WTC11 (cell line): ENCODE results near the gene INF2. TPM values are rescaled to one million over a fixed set of nuclear protein-coding genes. Genes with fewer than 3 reads are reported as not detected.

ENCODE experiments used
- ATAC-seq: fragments of 200-7000 bp; cut with Tn5 transposase; 2 replicates; pipeline ENCODE4 v1.10.0; 2021; ENCODE audit warnings: mild to moderate bottlenecking, moderate library complexity
- CTCF ChIA-PET: fragments of 300-600 bp; sonication (Branson Sonifier 250); formaldehyde crosslinking; loops from one replicate; lab custom pipeline; 2021; ENCODE audit warnings: antibody characterized with exemption; lab: Charles Lee
- POLR2A ChIA-PET: fragments of 350-600 bp; sonication (Branson Sonifier 250); formaldehyde crosslinking; loops from one replicate; lab custom pipeline; 2021; ENCODE audit warnings: antibody characterized with exemption; lab: Charles Lee
- DNase-seq: peaks from one replicate; pipeline ENCODE4 v3.0.0; 2021; ENCODE audit warnings: low spot score
- H3K27ac Mint-ChIP-seq: 2 replicates; pipeline ENCODE4 v1.8.0; 2021; ENCODE audit warnings: mixed read lengths
- H3K27me3 Mint-ChIP-seq: 2 replicates; pipeline ENCODE4 v1.8.0; 2021; ENCODE audit warnings: low read depth, mild to moderate bottlenecking, moderate library complexity, mixed read lengths
- H3K36me3 Mint-ChIP-seq: 2 replicates; pipeline ENCODE4 v1.8.0; 2021; ENCODE audit warnings: mixed read lengths
- H3K4me1 Mint-ChIP-seq: 2 replicates; pipeline ENCODE4 v1.8.0; 2022; ENCODE audit warnings: mixed read lengths
- H3K4me3 Mint-ChIP-seq: 2 replicates; pipeline ENCODE4 v1.8.0; 2021; ENCODE audit warnings: mild to moderate bottlenecking, moderate library complexity, mixed read lengths
- H3K9me3 Mint-ChIP-seq: 2 replicates; pipeline ENCODE4 v1.8.0; 2021; ENCODE audit warnings: mixed read lengths
- IRF2 ChIP-seq: sonication (generic); formaldehyde crosslinking; IDR thresholded peaks from 2 replicates; pipeline ENCODE4 v1.8.0; 2022; ENCODE audit warnings: low read depth, missing genetic modification reagents, borderline replicate concordance
- NFE2L1 ChIP-seq: sonication (generic); formaldehyde crosslinking; IDR thresholded peaks from 2 replicates; pipeline ENCODE4 v1.8.1; 2023; ENCODE audit warnings: missing genetic modification reagents
- SP1 ChIP-seq: sonication (generic); formaldehyde crosslinking; conservative IDR thresholded peaks from 2 replicates; pipeline ENCODE4 v1.8.1; 2022; ENCODE audit warnings: missing genetic modification reagents
- TEAD4 ChIP-seq: sonication (generic); formaldehyde crosslinking; IDR thresholded peaks from 2 replicates; pipeline ENCODE4 v1.8.0; 2022; ENCODE audit warnings: mild to moderate bottlenecking, missing genetic modification reagents
- TP53 ChIP-seq: sonication (generic); formaldehyde crosslinking; IDR thresholded peaks from 2 replicates; pipeline ENCODE4 v1.8.1; 2023; ENCODE audit warnings: mild to moderate bottlenecking, missing genetic modification reagents
- ZNF317 ChIP-seq: sonication (generic); formaldehyde crosslinking; IDR thresholded peaks from 2 replicates; pipeline ENCODE4 v1.8.1; 2023; ENCODE audit warnings: low read depth, mild to moderate bottlenecking, moderate library complexity, missing genetic modification reagents, borderline replicate concordance
- ZNF416 ChIP-seq: fragments of 250-450 bp; sonication (Bioruptor Pico); IDR thresholded peaks from 2 replicates; pipeline ENCODE4 v1.9.0; 2021; ENCODE audit warnings: mild to moderate bottlenecking, inconsistent platforms
- ZNF423 ChIP-seq: fragments of 250-450 bp; sonication (Bioruptor Pico); IDR thresholded peaks from 2 replicates; pipeline ENCODE4 v2.1.2; 2022; ENCODE audit warnings: mild to moderate bottlenecking, moderate library complexity
- ZNF671 ChIP-seq: fragments of 250-450 bp; sonication (Bioruptor Pico); IDR thresholded peaks from 2 replicates; pipeline ENCODE4 v1.8.0; 2021; ENCODE audit warnings: mild to moderate bottlenecking
- total RNA-seq: library from RNA; stranded (reverse); gene quantifications from 3 replicates; pipeline ENCODE4 v1.2.3, GENCODE V29; 2021
- TF ChIP-seq, protein P1 (sequence below): fragments of 200-600 bp; IDR thresholded peaks from 2 replicates; pipeline ENCODE4 v1.8.0; 2022; ENCODE audit warnings: antibody characterized with exemption
- TF ChIP-seq, protein P2 (sequence below): fragments of 250-450 bp; sonication (Bioruptor Pico); IDR thresholded peaks from 2 replicates; pipeline ENCODE4 v1.9.0; 2021; ENCODE audit warnings: moderate library complexity, mild to moderate bottlenecking, inconsistent platforms, borderline replicate concordance
- TF ChIP-seq, protein P3 (sequence below): sonication (generic); formaldehyde crosslinking; IDR thresholded peaks from 2 replicates; pipeline ENCODE4 v1.8.1; 2023; ENCODE audit warnings: mild to moderate bottlenecking, missing genetic modification reagents, borderline replicate concordance
- TF ChIP-seq, protein P4 (sequence below): sonication (generic); formaldehyde crosslinking; IDR thresholded peaks from 2 replicates; pipeline ENCODE4 v1.8.0; 2023; ENCODE audit warnings: mild to moderate bottlenecking, missing genetic modification reagents
- TF ChIP-seq, protein P5 (sequence below): sonication (generic); formaldehyde crosslinking; IDR thresholded peaks from 2 replicates; pipeline ENCODE4 v1.8.1; 2023; ENCODE audit warnings: mild to moderate bottlenecking, missing genetic modification reagents
- TF ChIP-seq, protein P6 (sequence below): sonication (generic); formaldehyde crosslinking; IDR thresholded peaks from 2 replicates; pipeline ENCODE4 v1.8.1; 2023; ENCODE audit warnings: mild to moderate bottlenecking, moderate library complexity, missing genetic modification reagents

Gene INF2
- total RNA-seq, 1 experiment from 2014 or later, result 82.4 TPM

DNA sequence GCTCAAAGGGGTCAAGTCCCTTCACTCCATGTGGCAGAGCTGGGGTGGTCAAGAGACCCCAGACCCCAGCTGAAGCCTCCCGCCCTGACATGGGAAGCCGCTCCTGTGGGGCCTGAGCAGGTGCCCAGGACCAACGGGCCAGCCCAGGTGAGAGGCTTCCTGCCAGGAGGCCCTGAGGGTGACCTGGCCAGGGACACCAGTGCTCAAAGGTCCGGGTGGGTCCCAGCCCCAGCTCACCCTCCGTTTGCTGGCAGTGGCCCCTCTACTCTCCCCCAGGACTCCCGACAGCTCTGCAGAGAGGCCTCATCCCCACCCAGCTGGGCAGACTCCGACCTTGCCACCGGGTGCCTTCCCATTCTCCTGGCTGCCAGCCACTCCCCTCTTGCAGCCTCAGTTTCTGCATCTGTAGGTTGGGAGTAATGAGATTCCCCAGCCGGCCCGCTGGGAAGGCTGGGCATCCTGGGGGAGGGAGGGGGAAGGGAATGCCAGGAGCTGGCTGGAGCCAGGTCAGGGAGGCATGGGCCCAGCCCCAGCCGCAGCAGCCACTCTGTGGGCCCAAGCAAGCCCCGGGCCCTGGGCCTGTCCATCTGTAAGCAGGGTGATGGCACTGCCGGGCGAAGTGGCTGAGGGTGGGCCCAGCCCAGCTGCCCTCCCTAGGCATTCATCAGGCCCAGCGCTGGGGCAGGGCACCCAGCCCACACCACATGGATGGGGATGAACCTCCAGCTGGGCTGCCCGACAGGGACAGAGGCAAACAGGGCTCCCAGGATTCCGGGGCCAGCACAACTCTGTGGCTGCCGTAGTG is 10.3 kb upstream of the INF2 start (continued):
- no peak for TF ChIP-seq ZNF317 (CRISPR knock-in tag)
- no peak for TF ChIP-seq TEAD4 (CRISPR knock-in tag)
- TF ChIP-seq TP53 (CRISPR knock-in tag), result no peak
- TF ChIP-seq, protein P1, sequence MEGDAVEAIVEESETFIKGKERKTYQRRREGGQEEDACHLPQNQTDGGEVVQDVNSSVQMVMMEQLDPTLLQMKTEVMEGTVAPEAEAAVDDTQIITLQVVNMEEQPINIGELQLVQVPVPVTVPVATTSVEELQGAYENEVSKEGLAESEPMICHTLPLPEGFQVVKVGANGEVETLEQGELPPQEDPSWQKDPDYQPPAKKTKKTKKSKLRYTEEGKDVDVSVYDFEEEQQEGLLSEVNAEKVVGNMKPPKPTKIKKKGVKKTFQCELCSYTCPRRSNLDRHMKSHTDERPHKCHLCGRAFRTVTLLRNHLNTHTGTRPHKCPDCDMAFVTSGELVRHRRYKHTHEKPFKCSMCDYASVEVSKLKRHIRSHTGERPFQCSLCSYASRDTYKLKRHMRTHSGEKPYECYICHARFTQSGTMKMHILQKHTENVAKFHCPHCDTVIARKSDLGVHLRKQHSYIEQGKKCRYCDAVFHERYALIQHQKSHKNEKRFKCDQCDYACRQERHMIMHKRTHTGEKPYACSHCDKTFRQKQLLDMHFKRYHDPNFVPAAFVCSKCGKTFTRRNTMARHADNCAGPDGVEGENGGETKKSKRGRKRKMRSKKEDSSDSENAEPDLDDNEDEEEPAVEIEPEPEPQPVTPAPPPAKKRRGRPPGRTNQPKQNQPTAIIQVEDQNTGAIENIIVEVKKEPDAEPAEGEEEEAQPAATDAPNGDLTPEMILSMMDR, result no peak
- no peak for TF ChIP-seq ZNF671 (CRISPR knock-in tag)
- TF ChIP-seq, all 79 proteins: peak for 0

DNA sequence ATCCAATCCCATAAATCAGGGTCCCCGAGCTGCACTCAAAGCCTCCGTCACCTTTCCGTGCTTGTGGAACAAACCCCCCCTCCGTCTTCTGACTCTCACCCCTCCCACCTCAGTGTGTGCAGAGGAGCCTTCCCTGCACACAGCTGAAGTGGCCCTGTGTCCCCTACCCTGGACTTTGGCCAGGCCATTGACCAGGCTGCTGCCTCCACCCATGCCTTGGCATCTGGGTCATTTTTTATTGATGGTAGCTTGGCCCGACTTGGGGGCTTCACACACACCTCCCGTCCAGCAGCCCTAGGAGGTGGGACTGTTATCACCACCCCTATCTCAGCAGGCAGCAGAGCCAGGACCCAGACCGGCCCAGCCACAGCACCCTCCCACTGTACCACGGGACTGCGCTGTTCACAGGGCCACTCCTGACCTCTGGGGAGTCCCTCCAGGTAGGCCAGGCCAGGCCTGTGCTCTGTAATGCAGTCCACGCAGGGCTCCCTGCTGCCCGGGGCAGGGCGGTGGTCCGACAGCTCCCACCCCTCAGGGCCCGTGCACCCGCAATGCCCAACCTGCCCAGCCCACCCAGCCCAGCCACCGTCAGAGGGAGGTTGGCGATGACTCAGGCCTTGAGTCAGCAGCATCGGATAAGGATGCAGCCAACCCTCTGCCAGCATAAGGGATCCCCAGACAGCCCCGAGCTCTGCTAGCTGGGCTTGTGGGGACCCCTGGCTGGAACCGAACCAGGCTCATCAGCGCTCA is 9.2 kb upstream of the INF2 start:
- H3K4me1 Mint-ChIP-seq, result peaks cover 60% of the 10 kb centered on the region
- DNase-seq, result no peak
- POLR2A ChIA-PET, result interaction anchor here (1.1 kb wide), 1 partner anchor 17 kb away, joined by 4 read pairs; no protein-coding TSS in a partner anchor
- peak overlapping the region; percentile 82; the same call in 1 of the 2 replicates for H3K27ac Mint-ChIP-seq
- TF ChIP-seq, protein P2, sequence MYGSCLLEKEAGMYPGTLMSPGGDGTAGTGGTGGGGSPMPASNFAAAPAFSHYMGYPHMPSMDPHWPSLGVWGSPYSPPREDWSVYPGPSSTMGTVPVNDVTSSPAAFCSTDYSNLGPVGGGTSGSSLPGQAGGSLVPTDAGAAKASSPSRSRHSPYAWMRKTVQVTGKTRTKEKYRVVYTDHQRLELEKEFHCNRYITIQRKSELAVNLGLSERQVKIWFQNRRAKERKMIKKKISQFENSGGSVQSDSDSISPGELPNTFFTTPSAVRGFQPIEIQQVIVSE (CRISPR knock-in tag), result no peak
- TF ChIP-seq ZNF317 (CRISPR knock-in tag), result no peak
- TF ChIP-seq, all 79 proteins: peak for 0
- peaks cover 8% of the 10 kb centered on the region for H3K9me3 Mint-ChIP-seq
- peak overlapping the region; percentile 37 for H3K4me3 Mint-ChIP-seq
- peaks cover 3% of the 10 kb centered on the region; the same call in 1 of the 2 replicates for H3K36me3 Mint-ChIP-seq
- ATAC-seq, result no peak
- CTCF ChIA-PET, result interaction anchor here (0.8 to 4.0 kb wide), 7 partner anchors 14 to 45 kb away, joined by 3 to 35 read pairs (median 7); no protein-coding TSS in a partner anchor
- peaks cover 10% of the 10 kb centered on the region for H3K27me3 Mint-ChIP-seq

DNA sequence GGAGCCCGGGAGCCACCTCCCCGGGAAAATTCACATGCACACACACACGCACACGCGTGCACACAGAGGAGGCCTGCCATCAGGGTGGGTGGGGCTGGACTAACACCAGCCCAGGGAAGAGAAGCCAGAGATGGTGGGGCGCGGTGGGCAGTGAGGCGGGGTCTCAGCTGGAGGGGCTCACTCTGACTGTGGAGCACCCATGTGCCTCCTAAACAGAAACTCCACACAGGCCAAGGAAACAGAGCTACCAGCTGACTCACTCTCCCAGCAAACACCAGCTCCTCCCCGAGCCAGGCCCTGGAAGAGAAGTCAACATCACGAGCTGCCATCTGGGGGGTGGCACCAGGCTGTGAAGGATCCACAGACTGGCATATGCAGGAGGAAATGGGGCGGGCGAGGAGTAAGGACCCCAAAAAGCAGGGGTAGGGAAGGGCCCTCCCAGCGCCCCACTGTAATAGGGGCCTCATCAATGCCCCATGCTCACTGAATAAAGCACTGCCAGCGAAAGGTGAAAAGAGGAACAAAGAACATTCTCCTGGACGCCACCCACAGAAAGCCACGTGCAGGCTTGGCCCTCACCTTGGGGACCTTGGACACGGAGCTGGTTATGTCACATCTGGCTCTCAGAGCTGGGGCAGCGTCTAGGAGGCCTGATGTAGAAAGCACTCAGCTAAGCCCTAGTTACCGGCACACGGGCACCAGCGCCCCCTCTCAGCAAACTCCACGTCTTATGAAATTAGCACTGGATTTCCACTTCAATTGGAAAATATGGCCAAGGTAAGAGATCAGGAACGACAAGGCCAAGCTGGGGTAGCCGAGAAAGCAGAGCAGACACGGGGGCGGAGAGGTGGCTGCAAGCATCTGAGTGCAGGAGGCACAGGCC is 8.4 kb upstream of the INF2 start:
- POLR2A ChIA-PET, result interaction anchor here (0.6 to 1.1 kb wide), 4 partner anchors 10 to 415 kb away, joined by 3 to 4 read pairs (median 4); no protein-coding TSS in a partner anchor
- DNase-seq (no peak), ATAC-seq (peak; percentile 0)
- Mint-ChIP-seq H3K4me1 (peaks cover 60% of the 10 kb centered on the region), H3K9me3 (peaks cover 8% of the 10 kb centered on the region), H3K36me3 (peaks cover 3% of the 10 kb centered on the region; the same call in 1 of the 2 replicates), H3K4me3 (peak overlapping the region; percentile 61), H3K27ac (peak overlapping the region; percentile 82), H3K27me3 (peaks cover 7% of the 10 kb centered on the region)
- CTCF ChIA-PET, result interaction anchor here (0.6 to 4.0 kb wide), 11 partner anchors 8 to 145 kb away, joined by 3 to 35 read pairs (median 7); partner anchors contain the start of gene SIVA1
- TF ChIP-seq NFE2L1 (CRISPR knock-in tag) (no peak), ZNF416 (CRISPR knock-in tag) (no peak), SP1 (CRISPR knock-in tag) (no peak), ZNF423 (CRISPR knock-in tag) (no peak), ZNF671 (CRISPR knock-in tag) (no peak), IRF2 (CRISPR knock-in tag) (no peak)
- TF ChIP-seq, protein P3, sequence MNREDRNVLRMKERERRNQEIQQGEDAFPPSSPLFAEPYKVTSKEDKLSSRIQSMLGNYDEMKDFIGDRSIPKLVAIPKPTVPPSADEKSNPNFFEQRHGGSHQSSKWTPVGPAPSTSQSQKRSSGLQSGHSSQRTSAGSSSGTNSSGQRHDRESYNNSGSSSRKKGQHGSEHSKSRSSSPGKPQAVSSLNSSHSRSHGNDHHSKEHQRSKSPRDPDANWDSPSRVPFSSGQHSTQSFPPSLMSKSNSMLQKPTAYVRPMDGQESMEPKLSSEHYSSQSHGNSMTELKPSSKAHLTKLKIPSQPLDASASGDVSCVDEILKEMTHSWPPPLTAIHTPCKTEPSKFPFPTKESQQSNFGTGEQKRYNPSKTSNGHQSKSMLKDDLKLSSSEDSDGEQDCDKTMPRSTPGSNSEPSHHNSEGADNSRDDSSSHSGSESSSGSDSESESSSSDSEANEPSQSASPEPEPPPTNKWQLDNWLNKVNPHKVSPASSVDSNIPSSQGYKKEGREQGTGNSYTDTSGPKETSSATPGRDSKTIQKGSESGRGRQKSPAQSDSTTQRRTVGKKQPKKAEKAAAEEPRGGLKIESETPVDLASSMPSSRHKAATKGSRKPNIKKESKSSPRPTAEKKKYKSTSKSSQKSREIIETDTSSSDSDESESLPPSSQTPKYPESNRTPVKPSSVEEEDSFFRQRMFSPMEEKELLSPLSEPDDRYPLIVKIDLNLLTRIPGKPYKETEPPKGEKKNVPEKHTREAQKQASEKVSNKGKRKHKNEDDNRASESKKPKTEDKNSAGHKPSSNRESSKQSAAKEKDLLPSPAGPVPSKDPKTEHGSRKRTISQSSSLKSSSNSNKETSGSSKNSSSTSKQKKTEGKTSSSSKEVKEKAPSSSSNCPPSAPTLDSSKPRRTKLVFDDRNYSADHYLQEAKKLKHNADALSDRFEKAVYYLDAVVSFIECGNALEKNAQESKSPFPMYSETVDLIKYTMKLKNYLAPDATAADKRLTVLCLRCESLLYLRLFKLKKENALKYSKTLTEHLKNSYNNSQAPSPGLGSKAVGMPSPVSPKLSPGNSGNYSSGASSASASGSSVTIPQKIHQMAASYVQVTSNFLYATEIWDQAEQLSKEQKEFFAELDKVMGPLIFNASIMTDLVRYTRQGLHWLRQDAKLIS, result no peak
- TF ChIP-seq, protein P4, sequence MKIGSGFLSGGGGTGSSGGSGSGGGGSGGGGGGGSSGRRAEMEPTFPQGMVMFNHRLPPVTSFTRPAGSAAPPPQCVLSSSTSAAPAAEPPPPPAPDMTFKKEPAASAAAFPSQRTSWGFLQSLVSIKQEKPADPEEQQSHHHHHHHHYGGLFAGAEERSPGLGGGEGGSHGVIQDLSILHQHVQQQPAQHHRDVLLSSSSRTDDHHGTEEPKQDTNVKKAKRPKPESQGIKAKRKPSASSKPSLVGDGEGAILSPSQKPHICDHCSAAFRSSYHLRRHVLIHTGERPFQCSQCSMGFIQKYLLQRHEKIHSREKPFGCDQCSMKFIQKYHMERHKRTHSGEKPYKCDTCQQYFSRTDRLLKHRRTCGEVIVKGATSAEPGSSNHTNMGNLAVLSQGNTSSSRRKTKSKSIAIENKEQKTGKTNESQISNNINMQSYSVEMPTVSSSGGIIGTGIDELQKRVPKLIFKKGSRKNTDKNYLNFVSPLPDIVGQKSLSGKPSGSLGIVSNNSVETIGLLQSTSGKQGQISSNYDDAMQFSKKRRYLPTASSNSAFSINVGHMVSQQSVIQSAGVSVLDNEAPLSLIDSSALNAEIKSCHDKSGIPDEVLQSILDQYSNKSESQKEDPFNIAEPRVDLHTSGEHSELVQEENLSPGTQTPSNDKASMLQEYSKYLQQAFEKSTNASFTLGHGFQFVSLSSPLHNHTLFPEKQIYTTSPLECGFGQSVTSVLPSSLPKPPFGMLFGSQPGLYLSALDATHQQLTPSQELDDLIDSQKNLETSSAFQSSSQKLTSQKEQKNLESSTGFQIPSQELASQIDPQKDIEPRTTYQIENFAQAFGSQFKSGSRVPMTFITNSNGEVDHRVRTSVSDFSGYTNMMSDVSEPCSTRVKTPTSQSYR (CRISPR knock-in tag), result no peak
- TF ChIP-seq, protein P5, sequence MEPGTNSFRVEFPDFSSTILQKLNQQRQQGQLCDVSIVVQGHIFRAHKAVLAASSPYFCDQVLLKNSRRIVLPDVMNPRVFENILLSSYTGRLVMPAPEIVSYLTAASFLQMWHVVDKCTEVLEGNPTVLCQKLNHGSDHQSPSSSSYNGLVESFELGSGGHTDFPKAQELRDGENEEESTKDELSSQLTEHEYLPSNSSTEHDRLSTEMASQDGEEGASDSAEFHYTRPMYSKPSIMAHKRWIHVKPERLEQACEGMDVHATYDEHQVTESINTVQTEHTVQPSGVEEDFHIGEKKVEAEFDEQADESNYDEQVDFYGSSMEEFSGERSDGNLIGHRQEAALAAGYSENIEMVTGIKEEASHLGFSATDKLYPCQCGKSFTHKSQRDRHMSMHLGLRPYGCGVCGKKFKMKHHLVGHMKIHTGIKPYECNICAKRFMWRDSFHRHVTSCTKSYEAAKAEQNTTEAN (CRISPR knock-in tag), result no peak
- TF ChIP-seq, protein P6, sequence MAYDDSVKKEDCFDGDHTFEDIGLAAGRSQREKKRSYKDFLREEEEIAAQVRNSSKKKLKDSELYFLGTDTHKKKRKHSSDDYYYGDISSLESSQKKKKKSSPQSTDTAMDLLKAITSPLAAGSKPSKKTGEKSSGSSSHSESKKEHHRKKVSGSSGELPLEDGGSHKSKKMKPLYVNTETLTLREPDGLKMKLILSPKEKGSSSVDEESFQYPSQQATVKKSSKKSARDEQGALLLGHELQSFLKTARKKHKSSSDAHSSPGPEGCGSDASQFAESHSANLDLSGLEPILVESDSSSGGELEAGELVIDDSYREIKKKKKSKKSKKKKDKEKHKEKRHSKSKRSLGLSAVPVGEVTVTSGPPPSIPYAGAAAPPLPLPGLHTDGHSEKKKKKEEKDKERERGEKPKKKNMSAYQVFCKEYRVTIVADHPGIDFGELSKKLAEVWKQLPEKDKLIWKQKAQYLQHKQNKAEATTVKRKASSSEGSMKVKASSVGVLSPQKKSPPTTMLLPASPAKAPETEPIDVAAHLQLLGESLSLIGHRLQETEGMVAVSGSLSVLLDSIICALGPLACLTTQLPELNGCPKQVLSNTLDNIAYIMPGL (CRISPR knock-in tag), result no peak
